ENCODE data around the gene FOXR1.

GRCh38 chr11:119018074-119018938 is 46.7 kb downstream of the FOXR1 start, which contains the start of the genes RPS25 and TRAPPC4:
- TF ChIP-seq CTCF (IDR thresholded peaks at IDR 0.05; ENCODE audit: low read depth, low read length) = no peak
- TF ChIP-seq POLR2A (IDR thresholded peaks at IDR 0.05; ENCODE audit: extremely low read depth, insufficient read length) = peak; percentile 93
